A549 (cell line): Measurements from ENCODE around the gene IL17F. TPM values are rescaled to one million over a fixed set of nuclear protein-coding genes. Genes with fewer than 3 reads are reported as not detected.

Source experiments
- ATAC-seq, 2 experiments: fragments of 200-7000 bp in 1 of 2; fragments of >200 bp in 1 of 2; cut with Nextera tagmentation in 1 of 2; cut with Tn5 transposase in 1 of 2; 3 replicates each; pipeline versions ENCODE4 v1.8.0 to v1.9.1; 2018 to 2020; ENCODE audit warnings: mild to moderate bottlenecking in 1 of 2, moderate library complexity in 1 of 2
- CTCF ChIA-PET: fragments of 300-600 bp; sonication (Branson Sonifier 250); formaldehyde crosslinking; extraction: SDS; loops from one replicate; lab custom pipeline; 2021; ENCODE audit warnings: antibody characterized with exemption, inconsistent platforms; lab: Yijun Ruan, JAX
- POLR2A ChIA-PET: fragments of 350-600 bp; formaldehyde crosslinking; extraction: SDS; loops from one replicate; lab custom pipeline; 2021; ENCODE audit warnings: antibody characterized with exemption, inconsistent platforms; lab: Yijun Ruan, JAX
- DNase-seq, 2 experiments: peaks; one replicate each; pipeline versions ENCODE4 v3.0.0 to v3.0.0-alpha.2; 2011 to 2016; ENCODE audit warnings: low read depth in 1 of 2, low spot score in 1 of 2
- FAIRE-seq: peaks from 2 replicates; lab custom pipeline; 2011; peaks lifted over from hg19 to GRCh38; lab: Jason Lieb, UNC
- H3K27ac ChIP-seq, 2 experiments: fragments of >200 bp; sonication (Bioruptor Twin); formaldehyde crosslinking; 3 replicates each; pipeline ENCODE4 v1.5.1; 2016 to 2017
- H3K4me1 ChIP-seq: fragments of >200 bp; sonication (Bioruptor Twin); formaldehyde crosslinking; 3 replicates; pipeline ENCODE4 v1.6.1; 2016
- H3K4me2 ChIP-seq: fragments of >200 bp; sonication (Bioruptor Twin); formaldehyde crosslinking; 3 replicates; pipeline ENCODE4 v1.6.1; 2016
- H3K4me3 ChIP-seq: fragments of >200 bp; sonication (Bioruptor Twin); formaldehyde crosslinking; 3 replicates; pipeline ENCODE4 v1.5.1; 2016
- H3K9me3 ChIP-seq: fragments of >200 bp; sonication (Bioruptor Twin); formaldehyde crosslinking; 3 replicates; pipeline ENCODE4 v1.6.1; 2016
- ATOH8 ChIP-seq: fragments of 250-450 bp; sonication (Bioruptor Pico); IDR thresholded peaks from 2 replicates; pipeline ENCODE4 v1.5.0; 2020; ENCODE audit warnings: low read depth, mild to moderate bottlenecking, moderate library complexity
- CHD2 ChIP-seq: fragments of 150-350 bp; IDR thresholded peaks from 2 replicates; pipeline ENCODE4 v1.6.1; 2014; ENCODE audit warnings: low read length; ENCODE audit not compliant: partially characterized antibody
- EHF ChIP-seq: fragments of 250-450 bp; sonication (Bioruptor Pico); IDR thresholded peaks from 2 replicates; pipeline ENCODE4 v1.5.0; 2020; ENCODE audit warnings: mild to moderate bottlenecking
- ESRRA ChIP-seq: fragments of 150-350 bp; IDR thresholded peaks from 2 replicates; pipeline ENCODE4 v1.6.1; 2014; ENCODE audit warnings: mild to moderate bottlenecking, low read length, borderline replicate concordance
- FOXS1 ChIP-seq: fragments of 250-450 bp; sonication (Bioruptor Pico); IDR thresholded peaks from 2 replicates; pipeline ENCODE4 v1.5.0; 2020; ENCODE audit warnings: mild to moderate bottlenecking, moderate library complexity
- HDAC2 ChIP-seq: fragments of 200-600 bp; sonication (generic); IDR thresholded peaks from 2 replicates; pipeline ENCODE4 v1.6.1; 2016
- HOXA7 ChIP-seq: fragments of 250-450 bp; sonication (Bioruptor Pico); IDR thresholded peaks from 2 replicates; pipeline ENCODE4 v1.5.0; 2020; ENCODE audit warnings: mild to moderate bottlenecking, moderate library complexity
- HOXB13 ChIP-seq: fragments of 250-450 bp; sonication (Bioruptor Pico); IDR thresholded peaks from 2 replicates; pipeline ENCODE4 v1.5.0; 2020; ENCODE audit warnings: low read depth, mild to moderate bottlenecking, moderate library complexity
- JUNB ChIP-seq: fragments of >200 bp; sonication (Bioruptor Twin); formaldehyde crosslinking; IDR thresholded peaks from 2 replicates; pipeline ENCODE4 v1.6.1; 2016
- MAFK ChIP-seq: fragments of 450-650 bp; IDR thresholded peaks from 2 replicates; pipeline ENCODE4 v1.6.1; 2014; ENCODE audit not compliant: partially characterized antibody
- MAX ChIP-seq: IDR thresholded peaks from 2 replicates; pipeline ENCODE4 v1.6.1; 2012
- PBX3 ChIP-seq: IDR thresholded peaks from 2 replicates; pipeline ENCODE4 v1.6.1; 2012
- PHF8 ChIP-seq: fragments of 200-600 bp; sonication (generic); IDR thresholded peaks from 2 replicates; pipeline ENCODE4 v1.6.1; 2016; ENCODE audit warnings: low read depth, mild to moderate bottlenecking, antibody characterized with exemption, moderate library complexity, borderline replicate concordance
- RAD21 ChIP-seq, 2 experiments: fragments of >200 bp in 1 of 2; sonication (Bioruptor Twin) in 1 of 2; formaldehyde crosslinking in 1 of 2; IDR thresholded peaks in 1 of 2; conservative IDR thresholded peaks in 1 of 2; 2 replicates in 1 of 2; 3 replicates in 1 of 2; pipeline ENCODE4 v1.6.1; 2012 to 2018; ENCODE audit warnings: inconsistent platforms in 1 of 2
- RCOR1 ChIP-seq: fragments of 150-350 bp; IDR thresholded peaks from 2 replicates; pipeline ENCODE4 v1.6.1; 2014; ENCODE audit warnings: antibody characterized with exemption, low read length, low read depth
- SMC3 ChIP-seq: fragments of >200 bp; sonication (Bioruptor Twin); formaldehyde crosslinking; IDR thresholded peaks from 3 replicates; pipeline ENCODE4 v1.6.1; 2018; ENCODE audit warnings: inconsistent platforms
- WGBS: methylation state at CpG from one replicate; pipeline ENCODE4 v1.1.6; 2017; ENCODE audit errors: missing lambda C conversion rate; 5-methylcytosine and 5-hydroxymethylcytosine counted together
- polyA plus RNA-seq, 4 experiments: library from polyadenylated mRNA; depleted of rRNA in 3 of 4; stranded (reverse); fragments of >200 nt; fragmentation: RNase III in 1 of 4; extraction: RNeasy Plus Mini Kit Qiagen cat#74134 plus additional on column Dnase treatment in 1 of 4; gene quantifications; 2 replicates in 3 of 4; 3 replicates in 1 of 4; pipeline ENCODE4 v1.2.3, GENCODE V29; 2011 to 2017
- TF ChIP-seq, protein P1 (sequence below): fragments of 200-600 bp; sonication (generic); IDR thresholded peaks from 2 replicates; pipeline ENCODE4 v1.6.1; 2016; ENCODE audit warnings: antibody characterized with exemption, mild to moderate bottlenecking, moderate library complexity

The IL17F gene
- polyA plus RNA-seq, 2 of the 4 experiments (the other 2 are of a cell fraction): not detected

GRCh38 chr6:52243282-52243893 lies 912 bp downstream of the IL17F start:
- TF ChIP-seq PHF8: no peak
- TF ChIP-seq HOXA7 (CRISPR knock-in tag): no peak
- TF ChIP-seq, protein P1, sequence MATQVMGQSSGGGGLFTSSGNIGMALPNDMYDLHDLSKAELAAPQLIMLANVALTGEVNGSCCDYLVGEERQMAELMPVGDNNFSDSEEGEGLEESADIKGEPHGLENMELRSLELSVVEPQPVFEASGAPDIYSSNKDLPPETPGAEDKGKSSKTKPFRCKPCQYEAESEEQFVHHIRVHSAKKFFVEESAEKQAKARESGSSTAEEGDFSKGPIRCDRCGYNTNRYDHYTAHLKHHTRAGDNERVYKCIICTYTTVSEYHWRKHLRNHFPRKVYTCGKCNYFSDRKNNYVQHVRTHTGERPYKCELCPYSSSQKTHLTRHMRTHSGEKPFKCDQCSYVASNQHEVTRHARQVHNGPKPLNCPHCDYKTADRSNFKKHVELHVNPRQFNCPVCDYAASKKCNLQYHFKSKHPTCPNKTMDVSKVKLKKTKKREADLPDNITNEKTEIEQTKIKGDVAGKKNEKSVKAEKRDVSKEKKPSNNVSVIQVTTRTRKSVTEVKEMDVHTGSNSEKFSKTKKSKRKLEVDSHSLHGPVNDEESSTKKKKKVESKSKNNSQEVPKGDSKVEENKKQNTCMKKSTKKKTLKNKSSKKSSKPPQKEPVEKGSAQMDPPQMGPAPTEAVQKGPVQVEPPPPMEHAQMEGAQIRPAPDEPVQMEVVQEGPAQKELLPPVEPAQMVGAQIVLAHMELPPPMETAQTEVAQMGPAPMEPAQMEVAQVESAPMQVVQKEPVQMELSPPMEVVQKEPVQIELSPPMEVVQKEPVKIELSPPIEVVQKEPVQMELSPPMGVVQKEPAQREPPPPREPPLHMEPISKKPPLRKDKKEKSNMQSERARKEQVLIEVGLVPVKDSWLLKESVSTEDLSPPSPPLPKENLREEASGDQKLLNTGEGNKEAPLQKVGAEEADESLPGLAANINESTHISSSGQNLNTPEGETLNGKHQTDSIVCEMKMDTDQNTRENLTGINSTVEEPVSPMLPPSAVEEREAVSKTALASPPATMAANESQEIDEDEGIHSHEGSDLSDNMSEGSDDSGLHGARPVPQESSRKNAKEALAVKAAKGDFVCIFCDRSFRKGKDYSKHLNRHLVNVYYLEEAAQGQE: peak; percentile 75
- FAIRE-seq (no peak), ATAC-seq (no peak), DNase-seq (no peak)
- ChIA-PET CTCF (interaction anchor here (1.2 kb wide), 1 partner anchor 9 kb away, joined by 3 read pairs; no protein-coding TSS in a partner anchor), POLR2A (no interaction called here)
- Histone ChIP-seq H3K4me2 (no peak overlapping the region), H3K4me3 (no peak overlapping the region), H3K27ac (no peak overlapping the region), H3K4me1 (no peaks in the 10 kb centered on the region), H3K9me3 (no peaks in the 10 kb centered on the region)
- no CpG with 5 or more reads among the region's 4 CpGs for WGBS

DNA sequence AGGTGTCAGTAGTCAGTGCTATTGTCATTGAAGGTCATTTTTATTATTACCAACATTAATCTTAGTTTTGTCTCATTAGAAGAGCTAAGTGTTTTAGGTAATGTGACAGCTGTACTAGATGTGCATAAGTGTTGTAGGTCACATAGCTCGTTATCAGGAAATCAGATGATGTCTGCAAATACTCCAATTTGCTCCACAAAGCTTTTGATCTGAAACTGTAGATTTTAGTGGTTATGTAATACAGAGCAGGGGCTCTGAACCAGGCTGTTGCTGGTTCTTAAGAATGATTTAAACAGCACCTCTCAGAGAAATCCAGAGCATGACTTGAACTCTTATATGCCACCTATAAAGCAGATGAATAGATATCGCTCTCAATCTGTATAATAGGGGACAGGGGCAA lies 2.5 kb downstream of the IL17F start:
- WGBS: 9% methylated on average over 2 of the region's 2 CpGs
- POLR2A ChIA-PET: no interaction called here
- Histone ChIP-seq H3K4me3 (no peak overlapping the region), H3K27ac (no peak overlapping the region), H3K4me1 (no peaks in the 10 kb centered on the region), H3K4me2 (no peak overlapping the region), H3K9me3 (no peaks in the 10 kb centered on the region)
- FAIRE-seq (no peak), ATAC-seq (no peak), DNase-seq (no peak)
- TF ChIP-seq ESRRA (no peak), SMC3 (no peak), PHF8 (no peak), MAX (no peak), ATOH8 (CRISPR knock-in tag) (no peak), CHD2 (no peak), JUNB (no peak), RAD21 (conservative IDR thresholded peaks at IDR 0.05 in 1 of 2, IDR thresholded peaks at IDR 0.05 in 1 of 2) (no peak), FOXS1 (CRISPR knock-in tag) (no peak), PBX3 (no peak), RCOR1 (no peak), MAFK (no peak), EHF (CRISPR knock-in tag) (no peak), HDAC2 (no peak), HOXB13 (CRISPR knock-in tag) (no peak)
- CTCF ChIA-PET: interaction anchor here (1.6 to 2.1 kb wide), 2 partner anchors 22 to 23 kb away, joined by 4 to 5 read pairs; no protein-coding TSS in a partner anchor
